ENCODE results near the gene KCNH5. TPM values are rescaled to one million over a fixed set of nuclear protein-coding genes. Genes with fewer than 3 reads are reported as not detected.

Gene KCNH5
- total and polyA plus RNA-seq, 9 of the 15 experiments (the other 6 are each of a cell fraction or from before 2014, with no cell fraction given) = 1.1 to 2.4 (median 1.4) TPM

DNA sequence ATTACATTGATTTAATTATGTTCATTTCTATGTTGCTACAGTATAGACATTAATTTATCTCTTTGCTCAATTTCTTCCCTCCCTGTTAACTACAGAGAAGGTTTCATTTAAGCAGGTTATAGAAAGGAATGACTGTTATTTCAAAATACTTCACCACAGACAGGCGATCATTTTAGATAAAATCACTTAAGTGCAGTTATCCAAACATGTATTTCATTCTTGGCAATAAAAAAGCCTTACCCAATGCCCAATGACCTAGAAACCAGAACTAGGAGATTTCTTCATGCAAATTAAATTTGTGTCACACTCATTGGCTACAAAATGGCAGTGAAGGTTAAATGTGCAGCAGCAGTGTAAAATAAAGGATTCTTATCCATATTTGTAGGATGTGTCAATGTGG lies 266.4 kb downstream of the KCNH5 start (continued):
- TF ChIP-seq RFX5 (IDR thresholded peaks at IDR 0.05; ENCODE audit: low read depth, low read length) (no peak), GABPB2 (CRISPR knock-in tag; conservative IDR thresholded peaks at IDR 0.05) (no peak), ZBTB8A (IDR thresholded peaks at IDR 0.05; ENCODE audit: partially characterized antibody) (no peak)
- TF ChIP-seq, protein P1, sequence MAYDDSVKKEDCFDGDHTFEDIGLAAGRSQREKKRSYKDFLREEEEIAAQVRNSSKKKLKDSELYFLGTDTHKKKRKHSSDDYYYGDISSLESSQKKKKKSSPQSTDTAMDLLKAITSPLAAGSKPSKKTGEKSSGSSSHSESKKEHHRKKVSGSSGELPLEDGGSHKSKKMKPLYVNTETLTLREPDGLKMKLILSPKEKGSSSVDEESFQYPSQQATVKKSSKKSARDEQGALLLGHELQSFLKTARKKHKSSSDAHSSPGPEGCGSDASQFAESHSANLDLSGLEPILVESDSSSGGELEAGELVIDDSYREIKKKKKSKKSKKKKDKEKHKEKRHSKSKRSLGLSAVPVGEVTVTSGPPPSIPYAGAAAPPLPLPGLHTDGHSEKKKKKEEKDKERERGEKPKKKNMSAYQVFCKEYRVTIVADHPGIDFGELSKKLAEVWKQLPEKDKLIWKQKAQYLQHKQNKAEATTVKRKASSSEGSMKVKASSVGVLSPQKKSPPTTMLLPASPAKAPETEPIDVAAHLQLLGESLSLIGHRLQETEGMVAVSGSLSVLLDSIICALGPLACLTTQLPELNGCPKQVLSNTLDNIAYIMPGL (CRISPR knock-in tag; IDR thresholded peaks at IDR 0.05) = no peak
- TF ChIP-seq, protein P2, sequence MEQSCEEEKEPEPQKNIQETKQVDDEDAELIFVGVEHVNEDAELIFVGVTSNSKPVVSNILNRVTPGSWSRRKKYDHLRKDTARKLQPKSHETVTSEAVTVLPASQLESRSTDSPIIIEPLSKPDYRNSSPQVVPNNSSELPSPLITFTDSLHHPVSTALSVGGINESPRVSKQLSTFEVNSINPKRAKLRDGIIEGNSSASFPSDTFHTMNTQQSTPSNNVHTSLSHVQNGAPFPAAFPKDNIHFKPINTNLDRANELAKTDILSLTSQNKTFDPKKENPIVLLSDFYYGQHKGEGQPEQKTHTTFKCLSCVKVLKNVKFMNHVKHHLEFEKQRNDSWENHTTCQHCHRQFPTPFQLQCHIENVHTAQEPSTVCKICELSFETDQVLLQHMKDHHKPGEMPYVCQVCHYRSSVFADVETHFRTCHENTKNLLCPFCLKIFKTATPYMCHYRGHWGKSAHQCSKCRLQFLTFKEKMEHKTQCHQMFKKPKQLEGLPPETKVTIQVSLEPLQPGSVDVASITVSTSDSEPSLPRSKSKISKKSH (CRISPR knock-in tag; IDR thresholded peaks at IDR 0.05) = no peak

GRCh38 chr14:62778310-62778709 lies 266.9 kb downstream of the KCNH5 start:
- H3K9me3 ChIP-seq (replicated peaks; ENCODE audit: control insufficient read depth, insufficient read depth, low read depth, low read length) = no peaks in the 10 kb centered on the region
- no TSS peak for BruUV-seq (replicated peaks)
- ChIA-PET CTCF (ENCODE audit: low intra/inter-chr PET ratio) (no interaction called here), POLR2A (no interaction called here)
- WGBS (ENCODE audit: insufficient coverage, low coverage, missing lambda C conversion rate) = 8% methylated on average over 2 of the region's 2 CpGs
- no peaks in the 10 kb centered on the region for H3K36me3 ChIP-seq (ENCODE audit: control insufficient read depth, insufficient read depth, low read length)
- no peak overlapping the region for H3K4me3 ChIP-seq
- H3K79me2 ChIP-seq (ENCODE audit: control insufficient read depth, insufficient read depth, low read length) = no peaks in the 10 kb centered on the region
- no peaks in the 10 kb centered on the region for H3K4me1 ChIP-seq (replicated peaks in 1 of 2; ENCODE audit: control insufficient read depth in 2 of 2, insufficient read depth in 2 of 2, low read length in 2 of 2)
- no peaks in the 10 kb centered on the region for H3K27me3 ChIP-seq (ENCODE audit: control insufficient read depth in 2 of 2, insufficient read depth in 2 of 2, low read length in 2 of 2)
- no peak overlapping the region for H3K4me2 ChIP-seq (ENCODE audit: insufficient read depth, low read length)
- no peaks in the 10 kb centered on the region for H4K20me1 ChIP-seq (replicated peaks; ENCODE audit: control insufficient read depth, insufficient read depth, low read length)
- no peak for DNase-seq (ENCODE audit: extremely low read depth in 1 of 4, low spot score in 3 of 4)
- no peak overlapping the region for H3K27ac ChIP-seq (ENCODE audit: extremely low read depth, low read depth, low read length)
- ATAC-seq = no peak
- no peak overlapping the region for H3K9ac ChIP-seq (ENCODE audit: insufficient read depth in 1 of 2, low read depth in 2 of 2, low read length in 2 of 2)
- no peaks in the 10 kb centered on the region for H3K9me1 ChIP-seq (ENCODE audit: control insufficient read depth, insufficient read depth, low read length)
- in situ Hi-C loops (cut with MboI) (no loop called here), intact Hi-C loops (cut with micrococcal nuclease) (no loop called here)
- no peak for TF ChIP-seq CEBPZ (IDR thresholded peaks at IDR 0.05; ENCODE audit: borderline replicate concordance, low read depth, low read length)
- no peak for TF ChIP-seq GATAD2B (IDR thresholded peaks at IDR 0.05; ENCODE audit: borderline replicate concordance)
- TF ChIP-seq ZBTB17 (CRISPR knock-in tag; IDR thresholded peaks at IDR 0.05) = no peak
- no peak for TF ChIP-seq RBM22 (IDR thresholded peaks at IDR 0.05; ENCODE audit: low read depth, low read length, poor library complexity, severe bottlenecking)
- TF ChIP-seq ZNF408 (CRISPR knock-in tag; IDR thresholded peaks at IDR 0.05; ENCODE audit: low read depth) = no peak
- no peak overlapping the region for H2AFZ ChIP-seq (ENCODE audit: low read depth, low read length)
- no peak for FAIRE-seq
